ENCODE results near the gene FLT4. TPM values are rescaled to one million over a fixed set of nuclear protein-coding genes. Genes with fewer than 3 reads are reported as not detected.

The FLT4 gene
- total RNA-seq, 1 experiment from 2014 or later = 0.44 TPM

DNA sequence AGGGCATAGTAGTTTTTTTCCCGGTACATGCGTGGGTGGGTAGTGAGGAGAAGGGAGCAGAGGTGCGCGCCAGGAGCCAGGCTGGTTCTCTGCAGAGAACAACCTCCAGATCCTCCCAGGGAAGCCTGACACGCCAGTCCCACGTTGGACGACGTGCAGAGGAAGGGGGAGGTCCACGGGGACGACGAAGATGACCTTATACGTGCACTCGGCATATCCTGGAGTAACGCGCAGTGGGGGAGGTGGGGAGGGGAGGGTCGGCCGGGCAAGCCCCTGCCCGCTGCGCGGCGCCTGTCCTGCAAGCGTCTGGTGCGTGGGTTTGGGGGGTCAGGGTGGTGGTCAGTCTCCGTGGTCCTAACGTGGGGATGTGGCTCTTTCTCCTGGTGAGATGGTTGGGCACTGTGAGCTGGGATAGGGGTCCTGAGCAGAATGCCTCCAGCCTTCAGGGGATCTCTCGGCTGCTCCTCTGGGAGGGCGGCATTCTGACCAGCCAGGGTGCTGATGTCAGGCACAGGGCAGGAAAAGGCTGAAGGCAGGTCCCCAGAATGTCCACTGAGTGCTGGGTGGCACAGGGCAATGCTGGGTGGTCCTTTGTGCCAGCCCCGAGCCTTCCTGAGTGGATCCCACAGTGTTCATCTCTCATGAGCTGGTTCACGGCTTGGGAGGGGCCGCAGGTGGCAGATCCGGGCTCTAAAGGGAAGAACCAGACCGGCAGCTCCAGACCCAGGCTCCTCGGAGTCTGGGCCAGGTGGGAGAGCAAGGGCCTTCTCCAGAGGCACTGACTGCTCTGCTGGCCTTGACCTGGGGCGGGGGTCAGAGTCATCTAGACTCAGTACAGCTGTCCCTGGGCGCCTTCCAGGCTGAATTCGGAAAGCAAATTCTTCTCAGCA lies 47.6 kb downstream of the FLT4 start:
- ATAC-seq (no peak), DNase-seq (ENCODE audit: low read depth, low spot score) (no peak)
- Histone ChIP-seq H3K27ac (ENCODE audit: low read length) (no peak overlapping the region), H3K4me1 (ENCODE audit: control insufficient read depth, insufficient read depth, low read length) (no peaks in the 10 kb centered on the region), H3K36me3 (ENCODE audit: control insufficient read depth, insufficient read depth, low read length) (no peaks in the 10 kb centered on the region), H3K9me3 (ENCODE audit: control insufficient read depth, insufficient read depth, low read depth, low read length) (no peaks in the 10 kb centered on the region), H3K4me3 (ENCODE audit: low read depth in 2 of 2, low read length in 2 of 2) (no peak overlapping the region), H3K27me3 (ENCODE audit: control insufficient read depth, insufficient read depth, low read length) (no peaks in the 10 kb centered on the region)
- TF ChIP-seq POLR2AphosphoS5 (IDR thresholded peaks at IDR 0.05; ENCODE audit: low read depth, low read length) (no peak), TCF7L2 (IDR thresholded peaks at IDR 0.05; ENCODE audit: low read depth, low read length) (no peak)
- TF ChIP-seq, protein P1, sequence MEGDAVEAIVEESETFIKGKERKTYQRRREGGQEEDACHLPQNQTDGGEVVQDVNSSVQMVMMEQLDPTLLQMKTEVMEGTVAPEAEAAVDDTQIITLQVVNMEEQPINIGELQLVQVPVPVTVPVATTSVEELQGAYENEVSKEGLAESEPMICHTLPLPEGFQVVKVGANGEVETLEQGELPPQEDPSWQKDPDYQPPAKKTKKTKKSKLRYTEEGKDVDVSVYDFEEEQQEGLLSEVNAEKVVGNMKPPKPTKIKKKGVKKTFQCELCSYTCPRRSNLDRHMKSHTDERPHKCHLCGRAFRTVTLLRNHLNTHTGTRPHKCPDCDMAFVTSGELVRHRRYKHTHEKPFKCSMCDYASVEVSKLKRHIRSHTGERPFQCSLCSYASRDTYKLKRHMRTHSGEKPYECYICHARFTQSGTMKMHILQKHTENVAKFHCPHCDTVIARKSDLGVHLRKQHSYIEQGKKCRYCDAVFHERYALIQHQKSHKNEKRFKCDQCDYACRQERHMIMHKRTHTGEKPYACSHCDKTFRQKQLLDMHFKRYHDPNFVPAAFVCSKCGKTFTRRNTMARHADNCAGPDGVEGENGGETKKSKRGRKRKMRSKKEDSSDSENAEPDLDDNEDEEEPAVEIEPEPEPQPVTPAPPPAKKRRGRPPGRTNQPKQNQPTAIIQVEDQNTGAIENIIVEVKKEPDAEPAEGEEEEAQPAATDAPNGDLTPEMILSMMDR (IDR thresholded peaks at IDR 0.05) = no peak
- TF ChIP-seq, protein P2, sequence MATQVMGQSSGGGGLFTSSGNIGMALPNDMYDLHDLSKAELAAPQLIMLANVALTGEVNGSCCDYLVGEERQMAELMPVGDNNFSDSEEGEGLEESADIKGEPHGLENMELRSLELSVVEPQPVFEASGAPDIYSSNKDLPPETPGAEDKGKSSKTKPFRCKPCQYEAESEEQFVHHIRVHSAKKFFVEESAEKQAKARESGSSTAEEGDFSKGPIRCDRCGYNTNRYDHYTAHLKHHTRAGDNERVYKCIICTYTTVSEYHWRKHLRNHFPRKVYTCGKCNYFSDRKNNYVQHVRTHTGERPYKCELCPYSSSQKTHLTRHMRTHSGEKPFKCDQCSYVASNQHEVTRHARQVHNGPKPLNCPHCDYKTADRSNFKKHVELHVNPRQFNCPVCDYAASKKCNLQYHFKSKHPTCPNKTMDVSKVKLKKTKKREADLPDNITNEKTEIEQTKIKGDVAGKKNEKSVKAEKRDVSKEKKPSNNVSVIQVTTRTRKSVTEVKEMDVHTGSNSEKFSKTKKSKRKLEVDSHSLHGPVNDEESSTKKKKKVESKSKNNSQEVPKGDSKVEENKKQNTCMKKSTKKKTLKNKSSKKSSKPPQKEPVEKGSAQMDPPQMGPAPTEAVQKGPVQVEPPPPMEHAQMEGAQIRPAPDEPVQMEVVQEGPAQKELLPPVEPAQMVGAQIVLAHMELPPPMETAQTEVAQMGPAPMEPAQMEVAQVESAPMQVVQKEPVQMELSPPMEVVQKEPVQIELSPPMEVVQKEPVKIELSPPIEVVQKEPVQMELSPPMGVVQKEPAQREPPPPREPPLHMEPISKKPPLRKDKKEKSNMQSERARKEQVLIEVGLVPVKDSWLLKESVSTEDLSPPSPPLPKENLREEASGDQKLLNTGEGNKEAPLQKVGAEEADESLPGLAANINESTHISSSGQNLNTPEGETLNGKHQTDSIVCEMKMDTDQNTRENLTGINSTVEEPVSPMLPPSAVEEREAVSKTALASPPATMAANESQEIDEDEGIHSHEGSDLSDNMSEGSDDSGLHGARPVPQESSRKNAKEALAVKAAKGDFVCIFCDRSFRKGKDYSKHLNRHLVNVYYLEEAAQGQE (IDR thresholded peaks at IDR 0.05; ENCODE audit: insufficient read depth in 1 of 2, low read depth in 2 of 2, low read length in 1 of 2) = no peak
- POLR2A ChIA-PET = no interaction called here
- CTCF ChIA-PET = interaction anchor here (0.5 kb wide), 1 partner anchor 76 kb away, joined by 5 read pairs; no protein-coding TSS in a partner anchor
- intact Hi-C loops (cut with micrococcal nuclease; ENCODE audit: unreplicated experiment) = no loop called here
- in situ Hi-C loops (cut with HindIII; ENCODE audit: low pct_unique_long_range_greater_than_20kb, low sequenced_read_pairs) = no loop called here
- BruUV-seq (replicated peaks) = no TSS peak

- Histone ChIP-seq H3K4me1 (ENCODE audit: control insufficient read depth, insufficient read depth, low read length) (no peaks in the 10 kb centered on the region), H3K27me3 (ENCODE audit: control insufficient read depth, insufficient read depth, low read length) (no peaks in the 10 kb centered on the region), H3K27ac (ENCODE audit: low read length) (no peak overlapping the region), H3K4me3 (ENCODE audit: low read depth in 2 of 2, low read length in 2 of 2) (no peak overlapping the region), H3K36me3 (ENCODE audit: control insufficient read depth, insufficient read depth, low read length) (no peaks in the 10 kb centered on the region), H3K9me3 (ENCODE audit: control insufficient read depth, insufficient read depth, low read depth, low read length) (no peaks in the 10 kb centered on the region)
- CTCF ChIA-PET = no interaction called here
- POLR2A ChIA-PET = no interaction called here
- no peak for TF ChIP-seq POLR2AphosphoS5 (IDR thresholded peaks at IDR 0.05; ENCODE audit: low read depth, low read length)
- TF ChIP-seq, protein P1 (IDR thresholded peaks at IDR 0.05) = no peak
- TF ChIP-seq, protein P2 (IDR thresholded peaks at IDR 0.05; ENCODE audit: insufficient read depth in 1 of 2, low read depth in 2 of 2, low read length in 1 of 2) = no peak
- TF ChIP-seq SIN3A (IDR thresholded peaks at IDR 0.05; ENCODE audit: borderline replicate concordance, insufficient read depth, low read depth, low read length) = no peak
- no peak for TF ChIP-seq TCF7L2 (IDR thresholded peaks at IDR 0.05; ENCODE audit: low read depth, low read length)
- DNase-seq (ENCODE audit: low read depth, low spot score) (no peak), ATAC-seq (no peak)
- intact Hi-C loops (cut with micrococcal nuclease; ENCODE audit: unreplicated experiment) (no loop called here), in situ Hi-C loops (cut with HindIII; ENCODE audit: low pct_unique_long_range_greater_than_20kb, low sequenced_read_pairs) (no loop called here)
- BruUV-seq (replicated peaks) = no TSS peak
Observed at GRCh38 chr5:180600554-180601041, 48.8 kb downstream of the FLT4 start.
